GM21515 (cell line): ENCODE data around the gene TKFC.
"Not testable (repeated sequence)": the region's sequence is repeated elsewhere in the genome, so short reads cannot be mapped to it uniquely, and the experiment has no call there.

Experiments used
- ATAC-seq: cut with Tn5 transposase; IDR thresholded peaks from one replicate; pipeline ENCODE4 v1.9.1; 2021; ENCODE audit not compliant: unreplicated experiment

Gene TKFC

DNA sequence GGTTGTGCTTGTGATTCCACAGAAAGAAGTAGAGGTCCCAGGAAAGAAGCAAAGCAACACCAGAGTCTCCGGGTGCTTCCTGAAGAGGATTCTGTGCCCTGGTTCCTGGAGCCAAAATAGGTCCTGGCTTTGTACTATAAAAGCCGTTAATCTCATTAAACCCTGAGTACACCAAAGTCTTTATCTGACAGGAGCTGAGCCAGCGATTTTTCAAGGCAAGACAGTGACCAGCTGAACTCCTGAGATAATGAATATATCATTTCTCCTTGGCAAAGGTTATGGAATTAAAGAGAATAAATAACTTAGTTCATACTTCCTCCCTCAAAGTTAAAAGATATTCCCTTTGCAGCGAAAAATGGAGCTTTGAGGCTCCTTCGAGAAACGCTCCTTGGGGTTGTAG, 34.4 kb downstream of the TKFC start:
- no peak for ATAC-seq

- no peak for ATAC-seq
These were observed 35.6 kb downstream of the TKFC start for GRCh38 chr11:61368646-61369045.

DNA sequence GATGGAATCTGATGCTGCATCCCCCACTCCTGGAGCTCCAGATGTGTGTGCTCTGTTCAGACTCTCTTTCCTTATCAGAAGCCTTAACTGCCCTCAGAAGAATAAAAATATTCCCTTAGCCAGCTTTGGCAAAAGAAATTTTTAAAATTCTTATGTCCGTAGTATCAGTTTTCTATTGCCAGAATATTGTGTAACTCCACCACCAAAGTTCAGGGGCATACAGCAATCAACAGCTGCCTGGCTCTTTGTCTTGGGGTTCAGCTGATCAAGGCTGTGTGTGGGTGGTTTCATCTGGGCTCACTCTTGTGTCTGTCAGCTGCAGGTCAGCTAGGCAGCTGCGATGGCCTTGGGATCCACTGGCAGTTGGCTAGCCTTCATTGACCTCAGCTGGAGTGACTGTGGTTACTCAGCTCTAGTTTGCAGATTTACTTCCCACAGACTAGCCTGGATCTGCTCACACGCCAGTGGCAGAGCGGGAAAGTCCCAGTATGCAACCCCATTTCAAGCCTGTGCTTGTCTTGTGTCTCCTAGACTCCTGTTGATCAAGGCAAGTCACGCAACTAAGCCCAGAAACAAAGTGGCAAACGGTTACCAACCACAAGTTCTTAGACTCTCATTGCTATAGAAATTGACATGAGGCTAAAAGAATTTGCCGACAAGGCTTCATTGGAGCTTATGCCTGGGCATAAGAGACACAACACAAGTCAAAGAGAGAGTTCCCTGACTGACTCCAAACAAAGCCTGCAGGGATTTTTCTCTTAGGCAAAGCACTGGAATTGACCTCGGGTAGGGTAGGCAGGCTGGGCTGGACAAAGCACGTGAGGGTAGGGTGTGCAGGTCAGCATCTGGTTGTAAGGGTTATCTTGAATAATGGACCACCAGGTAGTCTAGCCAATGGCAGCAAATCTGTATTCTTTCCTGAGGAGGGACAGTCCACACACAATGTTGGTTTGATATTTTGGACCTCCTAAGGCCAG, 36.6 kb downstream of the TKFC start:
- ATAC-seq, result no peak

DNA sequence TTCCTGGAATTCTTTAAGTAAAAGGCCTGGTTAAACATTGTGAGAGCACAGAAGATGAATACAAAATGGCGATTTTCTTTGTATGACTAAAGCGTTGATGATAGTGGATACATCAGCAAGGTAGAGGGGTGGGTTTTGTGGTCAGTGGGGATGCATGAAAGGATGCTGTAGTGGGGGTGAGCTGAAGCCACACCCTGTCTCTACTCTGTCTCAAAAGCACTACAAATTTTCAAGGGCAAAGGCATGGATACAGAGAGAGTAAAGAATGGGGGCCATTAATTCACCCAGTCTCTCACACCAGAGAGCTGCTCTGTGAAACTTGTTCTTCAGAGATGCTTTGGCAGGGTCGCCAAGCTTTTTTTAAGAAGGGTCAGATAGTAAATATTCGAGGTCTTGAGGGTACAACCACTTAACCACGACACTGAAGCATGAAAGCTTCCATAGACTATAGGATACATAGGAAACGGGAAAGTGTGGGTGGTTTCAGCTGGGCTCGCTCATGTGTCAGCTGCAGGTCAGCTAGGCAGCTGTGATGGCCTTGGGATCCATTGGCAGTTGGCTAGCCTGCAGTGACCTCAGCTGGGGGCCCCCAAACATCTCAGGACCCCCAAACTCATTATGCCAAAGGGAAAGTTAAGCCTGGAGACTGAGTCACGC, 37.4 kb downstream of the TKFC start:
- ATAC-seq, result no peak

DNA sequence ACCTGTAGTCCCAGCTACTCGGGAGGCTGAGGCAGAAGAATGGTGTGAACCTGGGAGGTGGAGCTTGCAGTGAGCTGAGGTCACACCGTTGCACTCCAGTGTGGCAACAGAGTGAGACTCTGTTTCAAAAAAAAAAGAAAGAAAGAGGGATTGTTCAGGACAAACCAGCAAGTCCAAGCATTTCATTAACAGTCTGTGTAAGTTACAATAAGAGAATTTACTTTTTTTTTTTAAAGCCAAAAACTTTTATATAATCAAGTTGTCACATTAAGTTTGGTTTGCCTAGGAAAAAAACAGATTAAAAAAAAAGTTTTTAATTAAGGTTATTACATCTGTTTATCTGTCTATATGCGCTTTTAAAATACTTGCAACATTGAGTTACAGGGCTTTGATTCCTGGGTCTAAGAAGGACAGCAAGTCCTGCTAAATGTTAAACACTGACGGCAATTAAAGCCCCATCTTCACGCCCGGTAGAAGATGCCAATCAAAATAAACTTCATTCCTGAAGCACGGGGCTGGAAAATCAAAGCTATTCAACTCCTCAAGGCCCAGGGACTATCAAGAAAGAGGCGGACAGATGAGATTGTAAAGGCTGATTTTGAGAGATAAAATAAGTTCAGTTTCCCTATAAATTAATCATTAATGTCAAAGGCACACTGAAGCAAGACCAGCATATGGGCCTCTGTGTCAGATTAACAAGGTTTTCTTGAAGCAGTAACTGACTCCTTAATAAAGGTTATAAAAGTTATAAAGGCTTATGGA, 39.8 kb downstream of the TKFC start:
- ATAC-seq, result no peak

DNA sequence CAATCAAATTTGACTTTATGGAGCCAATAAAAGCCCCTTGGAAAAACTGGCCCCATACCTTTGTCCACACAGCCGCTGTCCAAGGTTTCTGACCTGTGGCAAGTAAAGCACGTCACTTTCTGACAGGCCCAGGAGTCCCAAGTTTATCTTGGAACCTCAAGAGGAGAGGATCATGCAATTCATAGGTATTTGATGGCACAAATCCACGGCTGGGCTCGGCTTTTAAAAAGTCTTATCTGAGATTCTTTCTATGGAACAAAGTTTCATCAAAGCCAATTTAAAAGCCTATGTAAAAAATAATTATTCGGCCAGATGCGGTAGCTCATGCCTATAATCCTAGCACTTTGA, 42.7 kb downstream of the TKFC start:
- no peak for ATAC-seq

- no peak for ATAC-seq
These were observed 44.6 kb downstream of the TKFC start for GRCh38 chr11:61377461-61378160.

DNA sequence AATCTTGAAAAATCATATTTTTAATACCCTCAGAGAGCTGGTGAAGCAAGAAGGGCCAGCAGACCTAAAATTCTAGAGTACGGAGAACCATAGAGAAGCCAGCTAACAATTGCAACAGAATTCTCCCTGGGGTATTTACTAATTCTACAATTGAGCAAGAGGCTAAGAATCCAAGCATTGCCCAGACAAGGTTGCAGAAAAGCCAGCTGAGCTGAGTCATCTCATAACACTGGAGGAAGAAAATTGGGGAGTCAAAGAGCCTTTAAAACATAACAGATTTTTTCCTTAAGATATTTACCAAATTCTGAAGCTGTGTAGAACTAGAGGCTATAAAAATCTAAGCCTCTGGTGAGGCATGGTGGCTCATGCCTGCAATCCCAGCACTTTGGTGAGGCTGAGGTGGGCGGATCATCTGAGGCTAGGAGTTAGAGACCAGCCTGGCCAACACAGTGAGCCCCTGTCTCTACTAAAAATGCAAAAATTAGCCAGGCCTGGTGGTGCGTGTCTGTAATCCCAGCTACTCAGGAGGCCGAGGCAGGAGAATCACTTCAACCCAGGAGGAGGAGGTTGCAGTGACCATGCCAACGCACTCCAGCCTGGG, 45.8 kb downstream of the TKFC start:
- no peak for ATAC-seq

DNA sequence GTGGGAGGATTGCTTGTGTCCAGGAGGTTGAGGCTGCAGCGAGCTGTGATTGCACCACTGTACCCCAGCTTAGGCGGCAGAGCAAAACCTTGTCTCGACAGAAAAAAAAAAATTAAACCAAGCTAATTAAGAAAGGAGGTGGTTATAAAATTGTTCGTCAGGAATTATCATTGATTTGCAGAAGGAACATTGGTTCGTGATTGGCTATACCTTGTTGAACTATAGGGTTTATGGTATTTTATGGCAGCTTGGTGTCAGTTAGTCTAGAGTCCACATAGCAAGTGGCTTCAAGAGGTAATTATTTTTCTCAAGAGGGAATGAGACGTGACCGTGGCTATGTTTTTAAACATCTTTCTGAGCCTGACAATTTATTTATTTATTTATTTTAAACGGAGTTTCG, 47.9 kb downstream of the TKFC start:
- no peak for ATAC-seq

DNA sequence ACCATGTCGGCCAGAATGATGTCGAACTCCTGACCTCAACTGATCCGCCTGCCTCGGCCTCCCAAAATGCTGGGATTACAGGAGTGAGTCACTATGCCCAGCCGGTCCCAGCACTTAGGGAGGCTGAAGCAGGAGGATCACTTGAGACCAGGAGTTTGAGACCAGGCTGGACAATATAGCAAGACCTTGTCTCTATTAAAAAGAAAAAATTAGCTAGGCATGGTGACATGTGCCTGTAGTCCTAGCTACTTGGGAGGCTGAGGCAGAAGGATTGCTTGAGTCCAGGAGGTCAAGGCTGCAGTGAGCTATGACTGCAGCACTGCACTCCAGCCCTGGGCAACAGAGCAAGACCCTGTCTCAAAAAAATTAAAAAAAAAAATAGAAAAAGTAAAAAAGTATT, 50.8 kb downstream of the TKFC start:
- not testable (repeated sequence) for ATAC-seq

DNA sequence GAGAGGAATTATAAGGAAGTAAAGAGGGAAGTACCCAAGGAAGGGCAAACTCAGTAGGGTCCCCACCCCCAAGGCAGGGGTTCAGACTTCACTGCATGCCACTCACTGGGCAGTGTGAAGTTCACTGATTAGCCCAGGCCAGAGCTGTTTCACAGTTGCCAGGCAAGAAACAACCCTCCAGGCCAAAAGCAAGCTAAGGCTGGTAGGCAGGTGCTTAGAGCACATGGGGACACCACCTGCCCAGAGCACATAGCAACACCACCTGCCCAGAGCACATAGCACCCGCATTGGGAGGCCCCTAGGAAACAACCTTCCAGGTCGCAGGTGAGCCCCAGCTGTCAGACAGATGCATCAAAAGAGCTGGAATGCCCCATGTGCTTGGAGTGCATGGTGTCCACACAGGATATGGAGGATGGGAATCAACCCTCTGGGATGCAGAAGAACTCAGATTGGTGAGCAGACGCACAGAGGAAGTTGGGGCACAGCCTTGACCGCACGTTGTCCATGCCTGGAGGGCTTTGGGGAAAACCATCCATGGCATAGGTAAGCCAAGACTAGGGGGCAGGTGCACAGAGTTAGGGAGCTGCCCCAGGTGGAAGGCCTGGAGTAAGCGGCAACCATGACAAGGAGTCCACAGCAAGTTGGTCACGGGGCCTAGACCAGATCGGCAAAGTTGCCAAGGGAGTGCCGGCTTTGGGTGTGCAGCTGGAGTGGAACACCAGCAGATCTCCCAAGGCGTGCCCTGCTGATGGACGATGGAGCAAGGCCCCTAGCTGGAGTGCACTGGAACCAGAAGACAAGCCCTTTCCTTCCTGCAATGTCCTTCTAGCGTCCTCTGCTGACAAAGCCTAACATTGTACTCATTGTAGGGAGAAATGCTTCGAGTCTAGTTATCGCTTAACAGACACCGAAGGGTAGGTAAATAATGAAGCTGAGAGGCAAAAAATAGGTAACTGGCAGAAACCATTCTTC, 51.5 kb downstream of the TKFC start:
- no peak for ATAC-seq

GRCh38 chr11:61390161-61390560, 57.1 kb downstream of the TKFC start:
- no peak for ATAC-seq

DNA sequence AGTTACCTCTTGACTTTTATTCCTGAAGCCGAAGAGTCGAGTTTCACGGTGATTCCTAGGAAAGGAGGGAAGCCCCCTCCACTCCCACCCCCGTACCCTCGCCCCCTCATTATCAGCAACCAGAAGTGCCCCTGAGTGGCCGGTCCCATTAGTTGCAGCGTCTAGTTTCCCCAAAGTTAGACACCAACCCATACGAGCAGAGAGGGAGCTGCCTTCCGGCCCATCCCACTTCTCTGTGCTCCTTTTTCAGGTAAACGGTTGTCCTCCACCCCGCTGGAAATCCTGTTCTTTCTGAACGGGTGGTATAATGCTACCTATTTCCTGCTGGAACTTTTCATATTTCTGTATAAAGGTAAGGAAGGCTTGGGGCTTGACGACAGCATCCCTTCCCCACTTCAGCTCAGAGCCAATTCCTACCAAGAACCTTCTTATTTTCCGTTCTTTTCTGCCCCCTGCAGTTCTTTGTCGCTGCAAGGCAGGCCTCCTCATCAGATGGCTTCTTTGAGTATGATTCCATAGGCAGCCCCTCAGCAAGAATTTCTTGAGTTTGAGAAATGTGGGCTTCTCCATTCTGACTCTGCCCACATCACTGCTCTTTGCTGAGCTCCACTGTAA, 60.1 kb downstream of the TKFC start:
- no peak for ATAC-seq
